HG02571 (cell line): ENCODE data around the gene SCN3B.
"Not testable (repeated sequence)": the region's sequence is repeated elsewhere in the genome, so short reads cannot be mapped to it uniquely, and the experiment has no call there.

Source experiments
- ATAC-seq: cut with Tn5 transposase; IDR thresholded peaks from one replicate; pipeline ENCODE4 v1.9.1; 2021; ENCODE audit warnings: mild to moderate bottlenecking, moderate library complexity; ENCODE audit not compliant: unreplicated experiment

Gene SCN3B

GRCh38 chr11:123654566-123655081, at the start of gene SCN3B:
Gene SCN3B (minus strand): TSS chr11:123654624. CDS start chr11:123653801, 823 bp downstream.
- no peak for ATAC-seq

- ATAC-seq = no peak
Measured at GRCh38 chr11:123702696-123703095, 48.3 kb upstream of the SCN3B start.

GRCh38 chr11:123702139-123702538, 47.7 kb upstream of the SCN3B start:
- ATAC-seq = no peak

DNA sequence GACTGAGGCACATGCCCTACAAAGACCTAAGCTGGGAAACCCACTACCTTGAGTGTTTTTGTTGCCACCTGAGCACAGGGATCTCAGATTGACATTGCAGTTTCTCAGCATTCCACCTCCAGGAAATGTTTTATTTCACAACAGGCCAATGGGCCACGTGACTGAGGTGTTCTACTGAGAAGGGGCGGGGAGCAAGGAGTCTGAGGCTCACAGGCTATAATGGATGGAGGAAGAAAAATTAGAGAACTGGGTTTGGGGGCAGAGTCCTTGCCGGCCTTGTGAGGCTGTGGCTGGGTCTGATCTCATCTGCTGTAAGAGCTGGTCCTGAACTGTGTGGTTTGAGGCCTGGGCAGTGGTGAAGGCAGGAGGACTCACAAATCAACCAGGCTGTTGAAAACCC, 46.3 kb upstream of the SCN3B start:
- ATAC-seq = no peak

- ATAC-seq = no peak
Measured at GRCh38 chr11:123698546-123699127, 44.2 kb upstream of the SCN3B start.

DNA sequence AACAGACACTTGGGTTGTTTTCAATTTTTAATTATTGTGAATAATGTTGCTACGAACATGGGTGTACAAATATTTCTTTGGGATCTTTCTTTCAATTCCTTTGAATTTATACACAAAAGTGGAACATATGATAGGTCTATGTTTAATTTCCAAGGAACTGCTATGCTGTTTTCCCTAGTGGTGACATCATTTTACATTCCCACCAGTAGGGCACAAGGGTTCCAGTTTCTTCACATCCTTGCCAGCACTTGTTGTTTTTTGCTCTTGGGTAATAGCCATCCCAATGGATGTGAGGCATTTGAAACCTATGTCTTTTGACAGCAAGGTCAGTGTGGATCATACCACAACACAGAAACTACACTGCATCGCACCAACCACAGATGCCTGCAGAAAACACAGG, 41.8 kb upstream of the SCN3B start:
- no peak for ATAC-seq

GRCh38 chr11:123695231-123695630, 40.8 kb upstream of the SCN3B start:
- ATAC-seq = no peak

- no peak for ATAC-seq
Measured at GRCh38 chr11:123694551-123694950, 40.1 kb upstream of the SCN3B start.

- ATAC-seq = no peak
Measured at GRCh38 chr11:123692961-123693360, 38.5 kb upstream of the SCN3B start.

DNA sequence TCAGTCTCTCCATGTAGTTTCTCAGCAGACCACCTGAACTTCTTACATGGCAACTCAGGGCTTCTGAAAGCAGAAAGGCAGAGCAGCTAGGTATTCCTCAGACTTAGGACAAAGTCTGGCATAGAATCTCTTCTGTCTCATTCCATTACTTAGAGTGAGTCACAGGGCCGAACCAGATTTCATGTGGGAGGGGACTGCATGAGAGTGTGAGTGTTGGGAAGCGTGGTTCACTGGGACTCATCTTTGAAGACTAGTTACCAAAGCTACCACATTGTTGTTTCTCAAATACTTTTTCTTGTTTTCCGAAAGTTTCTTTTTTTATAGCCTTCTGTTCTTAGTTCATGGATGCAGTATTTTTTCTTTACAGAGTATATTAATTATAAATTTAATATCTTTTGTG, 36.1 kb upstream of the SCN3B start:
- no peak for ATAC-seq

GRCh38 chr11:123684601-123685000, 30.2 kb upstream of the SCN3B start:
- ATAC-seq = no peak

- no peak for ATAC-seq
Measured at GRCh38 chr11:123683428-123684170, 29.2 kb upstream of the SCN3B start.

DNA sequence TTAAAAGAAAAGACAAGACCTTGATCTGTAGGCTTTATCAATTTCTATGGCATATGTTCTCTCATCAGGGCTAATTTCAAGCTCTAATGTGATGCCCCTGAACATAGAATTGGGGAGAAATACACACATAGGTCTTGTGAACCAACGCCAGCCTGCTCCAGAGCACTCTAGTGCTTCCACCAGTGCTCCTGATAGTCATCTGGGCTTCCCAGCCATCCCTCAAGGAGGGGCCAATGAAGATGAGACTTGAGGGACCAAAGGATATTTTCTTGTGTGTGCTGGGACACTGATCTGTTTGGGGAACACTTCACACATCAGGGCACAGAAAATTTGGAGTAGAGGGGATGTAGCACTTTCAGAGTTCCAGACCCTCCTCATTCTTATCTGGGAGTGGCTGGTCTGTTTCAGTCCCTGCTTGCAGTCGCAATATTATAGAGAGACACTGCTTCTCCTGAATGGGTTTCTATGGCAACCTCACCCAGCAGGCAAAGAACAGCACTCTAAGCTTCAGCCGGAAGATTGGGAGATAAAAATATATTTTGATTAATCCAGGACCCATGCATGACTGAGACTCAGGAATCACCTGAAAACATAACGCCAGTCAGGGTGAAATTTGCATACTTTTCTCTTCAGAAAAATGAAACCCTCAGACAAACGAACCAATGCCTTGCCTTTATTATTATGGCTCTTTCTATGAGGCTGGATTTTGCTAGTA, 28.4 kb upstream of the SCN3B start:
- ATAC-seq = no peak

DNA sequence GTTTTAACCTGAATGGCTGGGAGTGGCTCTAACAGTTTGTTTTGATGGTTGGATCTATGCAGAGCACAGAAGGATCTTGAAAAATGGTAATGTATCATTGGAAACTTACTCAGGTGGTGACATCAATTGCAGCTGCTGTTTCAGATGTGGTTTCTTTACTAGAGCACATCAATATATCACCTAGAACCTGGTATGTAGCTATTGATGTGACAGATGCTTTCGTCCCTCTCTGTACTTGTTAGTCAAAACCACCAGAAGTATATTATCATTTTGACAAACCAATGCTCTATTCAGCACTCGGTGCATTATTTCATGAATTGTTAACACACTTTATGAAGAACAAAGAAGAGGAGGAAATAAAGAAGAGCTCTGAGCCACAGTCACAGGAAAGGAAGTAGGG, 26.6 kb upstream of the SCN3B start:
- no peak for ATAC-seq

- no peak for ATAC-seq
Measured at GRCh38 chr11:123678246-123678645, 23.8 kb upstream of the SCN3B start.

DNA sequence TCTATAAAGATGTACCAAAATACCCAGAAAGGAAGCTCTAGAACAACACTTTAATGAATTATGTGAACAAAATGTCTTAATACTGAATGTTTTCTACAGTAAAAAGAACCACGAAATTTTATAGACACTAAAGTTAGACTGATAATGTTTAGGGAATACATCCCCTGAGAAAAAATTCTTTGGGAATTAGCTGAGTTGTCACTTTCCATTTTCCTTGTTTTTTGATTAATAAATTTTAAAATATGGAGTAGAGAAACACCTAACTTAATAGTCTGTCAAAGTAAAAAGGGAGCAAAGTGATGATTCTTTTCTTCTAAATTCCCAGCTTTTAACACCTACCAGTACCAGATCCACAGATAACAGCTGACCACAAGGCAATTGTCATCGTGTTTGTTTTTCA, 23.1 kb upstream of the SCN3B start:
- ATAC-seq = no peak

DNA sequence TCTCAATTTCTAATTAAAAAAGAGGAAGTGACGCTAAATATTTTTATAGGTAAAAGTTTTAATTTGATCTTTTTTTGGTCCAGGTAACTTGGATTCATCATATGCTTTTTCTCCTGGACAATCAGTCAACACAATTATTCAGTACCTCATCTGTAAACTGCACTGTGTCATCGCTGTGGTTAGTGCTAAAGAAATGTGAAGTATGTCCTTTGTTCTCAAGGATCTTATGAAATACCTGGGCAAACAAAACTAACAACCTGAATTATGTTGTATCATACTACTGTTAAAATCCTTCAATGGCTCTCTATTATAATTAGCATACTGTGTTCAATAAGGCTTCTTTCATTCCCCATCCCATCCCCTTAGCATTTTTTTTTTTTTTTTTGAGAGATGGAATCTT, 19.9 kb upstream of the SCN3B start:
- no peak for ATAC-seq

GRCh38 chr11:123672568-123672967, 18.1 kb upstream of the SCN3B start:
- no peak for ATAC-seq

DNA sequence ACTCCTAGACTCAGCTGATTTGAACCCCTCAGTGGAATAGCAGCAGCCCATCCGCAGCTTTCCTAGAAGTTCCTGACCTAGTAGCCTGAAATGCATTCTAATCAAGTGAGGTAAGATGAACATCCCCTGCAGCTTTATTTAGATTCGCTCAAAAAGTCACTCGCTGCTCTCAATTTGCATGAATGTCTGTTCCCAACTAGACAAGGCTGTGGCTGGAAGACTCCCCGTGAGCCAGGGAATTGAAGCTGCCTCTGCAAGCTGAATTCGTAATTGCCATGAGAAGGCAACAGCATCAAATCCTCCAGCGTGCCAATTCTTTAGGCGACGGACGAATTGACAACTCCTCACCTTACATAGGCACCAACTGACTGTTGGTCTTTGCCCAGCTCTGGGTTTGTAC, 17.1 kb upstream of the SCN3B start:
- ATAC-seq = no peak

DNA sequence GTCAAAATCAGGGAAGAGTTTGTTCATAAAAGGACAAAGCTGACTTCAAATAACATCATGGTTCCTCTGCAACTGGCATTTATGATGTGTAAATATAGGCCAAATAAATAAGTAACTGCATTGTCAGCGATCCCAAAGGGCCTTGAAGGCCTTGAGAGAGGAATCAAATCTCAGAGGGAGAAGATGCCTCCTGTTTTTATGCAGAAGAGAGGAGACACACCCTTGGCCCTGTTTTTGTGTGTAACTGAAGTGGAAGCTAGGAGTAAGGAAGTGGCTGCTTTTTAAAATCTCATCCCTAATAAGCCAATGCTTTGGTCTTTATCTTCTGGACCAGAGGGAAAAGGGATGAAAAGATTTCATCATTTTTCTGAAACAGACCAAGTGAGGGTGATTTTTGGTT, 15.7 kb upstream of the SCN3B start:
- ATAC-seq = no peak

DNA sequence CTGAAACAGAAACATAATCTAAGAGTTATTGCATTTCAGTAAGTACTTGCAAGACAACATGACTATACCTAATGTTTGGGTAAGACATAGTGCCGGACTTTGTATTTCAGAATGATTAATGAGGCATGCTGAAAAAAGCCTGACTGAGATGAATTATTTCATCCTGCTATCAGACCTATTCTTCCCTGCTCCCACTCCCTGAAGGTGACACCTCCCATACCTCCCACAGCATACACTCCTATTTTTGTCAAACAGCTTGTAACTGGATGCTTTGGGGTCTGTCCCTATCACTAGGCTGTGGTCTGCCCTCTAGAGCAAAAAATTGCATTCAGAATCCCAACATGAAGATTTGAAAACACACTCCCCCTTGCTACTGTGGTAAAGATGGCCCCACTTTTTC, 10.9 kb upstream of the SCN3B start:
- ATAC-seq = no peak

DNA sequence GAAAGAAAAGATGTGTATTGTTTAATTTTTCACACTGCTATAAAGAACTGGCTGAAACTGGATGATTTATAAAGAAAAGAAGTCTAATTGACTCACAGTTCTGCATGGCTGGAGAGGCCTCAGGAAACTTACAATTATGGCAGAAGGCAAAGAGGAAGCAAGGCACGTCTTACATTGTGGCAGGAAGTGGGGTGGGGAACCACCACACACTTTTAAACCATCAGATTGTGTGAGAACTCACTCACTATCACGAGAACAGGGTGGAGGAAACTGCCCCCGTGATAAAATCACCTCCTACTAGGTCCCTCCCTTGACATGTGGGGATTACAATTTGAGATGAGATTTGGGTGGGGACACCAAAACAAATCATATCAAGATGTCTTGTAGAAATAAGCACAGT, 5.5 kb upstream of the SCN3B start:
- not testable (repeated sequence) for ATAC-seq
